OCI-LY7 (cell line): ENCODE data around the gene AIFM3.

Experiments used
- EZH2phosphoT487 ChIP-seq: fragments of 200-600 bp; sonication (generic); IDR thresholded peaks from 2 replicates; pipeline ENCODE4 v1.6.1; 2018; ENCODE audit warnings: low read depth, borderline replicate concordance, mild to moderate bottlenecking, mixed run types, antibody characterized with exemption, low read length, moderate library complexity, mixed read lengths
- TF ChIP-seq, protein P1 (sequence below): fragments of 200-600 bp; sonication (generic); conservative IDR thresholded peaks from 2 replicates; pipeline ENCODE4 v1.5.1; 2014; ENCODE audit warnings: mild to moderate bottlenecking, antibody characterized with exemption, low read length, moderate library complexity, mixed read lengths

DNA sequence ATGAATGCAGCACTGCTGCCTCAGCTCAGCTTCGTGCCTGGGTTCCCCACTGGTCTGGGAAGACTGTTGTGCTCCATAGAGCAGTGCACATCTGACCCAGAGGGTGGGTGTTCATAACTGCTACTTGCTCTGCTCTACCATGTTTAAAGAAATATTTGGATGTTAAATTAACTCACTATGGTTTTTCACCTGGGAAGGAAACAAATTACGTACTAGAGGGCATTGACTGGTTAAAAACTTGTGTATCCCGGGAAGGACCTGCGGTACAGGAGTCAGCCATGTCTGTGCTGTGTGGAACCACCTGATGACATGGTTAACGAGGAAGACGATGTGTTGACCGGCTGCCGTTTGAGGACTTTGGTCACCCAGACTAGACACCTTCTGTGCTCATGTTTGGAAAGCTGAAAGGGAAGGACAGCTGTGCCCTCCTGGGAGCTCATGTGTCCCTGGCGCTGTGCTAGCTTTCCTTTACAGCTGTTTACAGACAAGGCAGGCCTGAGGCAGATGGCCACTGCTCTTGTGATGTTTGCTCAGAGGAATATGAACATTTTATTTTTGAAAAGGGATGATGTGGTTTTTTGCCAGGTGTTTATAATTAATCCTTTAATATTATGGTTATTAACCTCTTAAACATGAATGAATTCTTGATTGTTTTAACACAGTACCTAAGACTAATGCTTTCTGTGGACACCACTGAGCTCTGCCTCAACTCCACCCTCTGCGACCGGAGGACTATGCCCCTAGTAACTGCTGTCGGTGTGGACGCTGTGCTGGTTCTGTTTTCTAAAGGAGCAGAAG lies 14.3 kb upstream of the AIFM3 start:
- TF ChIP-seq, protein P1, sequence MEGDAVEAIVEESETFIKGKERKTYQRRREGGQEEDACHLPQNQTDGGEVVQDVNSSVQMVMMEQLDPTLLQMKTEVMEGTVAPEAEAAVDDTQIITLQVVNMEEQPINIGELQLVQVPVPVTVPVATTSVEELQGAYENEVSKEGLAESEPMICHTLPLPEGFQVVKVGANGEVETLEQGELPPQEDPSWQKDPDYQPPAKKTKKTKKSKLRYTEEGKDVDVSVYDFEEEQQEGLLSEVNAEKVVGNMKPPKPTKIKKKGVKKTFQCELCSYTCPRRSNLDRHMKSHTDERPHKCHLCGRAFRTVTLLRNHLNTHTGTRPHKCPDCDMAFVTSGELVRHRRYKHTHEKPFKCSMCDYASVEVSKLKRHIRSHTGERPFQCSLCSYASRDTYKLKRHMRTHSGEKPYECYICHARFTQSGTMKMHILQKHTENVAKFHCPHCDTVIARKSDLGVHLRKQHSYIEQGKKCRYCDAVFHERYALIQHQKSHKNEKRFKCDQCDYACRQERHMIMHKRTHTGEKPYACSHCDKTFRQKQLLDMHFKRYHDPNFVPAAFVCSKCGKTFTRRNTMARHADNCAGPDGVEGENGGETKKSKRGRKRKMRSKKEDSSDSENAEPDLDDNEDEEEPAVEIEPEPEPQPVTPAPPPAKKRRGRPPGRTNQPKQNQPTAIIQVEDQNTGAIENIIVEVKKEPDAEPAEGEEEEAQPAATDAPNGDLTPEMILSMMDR, result no peak
- TF ChIP-seq EZH2phosphoT487, result no peak
